OCI-LY3 (cell line): ENCODE data around the gene LDLRAD1.
"Not testable (repeated sequence)": the region's sequence is repeated elsewhere in the genome, so short reads cannot be mapped to it uniquely, and the experiment has no call there.

ENCODE experiments used
- CTCF ChIP-seq: fragments of 200-600, 300-600 bp; sonication (generic); IDR thresholded peaks from 2 replicates; pipeline ENCODE4 v1.5.1; 2014; ENCODE audit warnings: antibody characterized with exemption, low read length, low read depth
- EZH2phosphoT487 ChIP-seq: fragments of 200-600 bp; shearing (Covaris generic); IDR thresholded peaks from 2 replicates; pipeline ENCODE4 v1.6.1; 2018; ENCODE audit warnings: antibody characterized with exemption, mixed run types, low read depth

DNA sequence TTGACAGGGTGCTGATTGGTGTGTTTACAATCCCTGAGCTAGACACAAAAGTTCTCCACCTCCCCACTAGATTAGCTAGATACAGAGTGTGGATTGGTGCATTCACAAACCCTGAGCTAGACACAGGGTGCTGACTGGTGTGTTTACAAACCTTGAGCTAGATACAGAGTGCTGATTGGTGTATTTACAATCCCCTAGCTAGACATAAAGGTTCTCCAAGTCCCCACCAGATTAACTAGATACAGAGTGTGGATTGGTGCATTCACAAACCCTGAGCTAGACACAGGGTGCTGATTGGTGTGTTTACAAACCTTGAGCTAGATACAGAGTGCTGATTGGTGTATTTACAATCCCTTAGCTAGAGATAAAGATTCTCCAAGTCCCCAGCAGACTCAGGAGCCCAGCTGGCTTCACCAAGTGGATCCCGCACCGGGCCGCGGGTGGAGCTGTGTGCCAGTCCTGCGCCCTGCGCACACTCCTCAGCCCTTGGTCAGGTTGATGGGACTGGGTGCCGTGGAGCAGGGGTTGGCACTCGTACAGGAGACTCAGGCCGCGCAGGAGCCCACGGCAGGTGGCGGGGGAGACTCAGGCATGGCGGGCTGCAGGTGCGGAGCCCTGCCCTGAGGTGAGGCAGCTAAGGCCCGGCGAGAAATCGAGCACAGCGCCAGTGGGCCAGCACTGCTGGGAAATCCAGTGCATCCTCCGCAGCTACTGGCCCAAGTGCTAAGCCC, 14.1 kb downstream of the LDLRAD1 start:
- TF ChIP-seq CTCF, EZH2phosphoT487: not testable (repeated sequence)
